Measurements from ENCODE around the gene ELFN1. TPM values are rescaled to one million over a fixed set of nuclear protein-coding genes. Genes with fewer than 3 reads are reported as not detected.

Gene ELFN1
- total and polyA plus RNA-seq, 9 of the 15 experiments (the other 6 are each of a cell fraction or from before 2014, with no cell fraction given), result 0.04 to 0.64 (median 0.18) TPM; not detected in 2

DNA sequence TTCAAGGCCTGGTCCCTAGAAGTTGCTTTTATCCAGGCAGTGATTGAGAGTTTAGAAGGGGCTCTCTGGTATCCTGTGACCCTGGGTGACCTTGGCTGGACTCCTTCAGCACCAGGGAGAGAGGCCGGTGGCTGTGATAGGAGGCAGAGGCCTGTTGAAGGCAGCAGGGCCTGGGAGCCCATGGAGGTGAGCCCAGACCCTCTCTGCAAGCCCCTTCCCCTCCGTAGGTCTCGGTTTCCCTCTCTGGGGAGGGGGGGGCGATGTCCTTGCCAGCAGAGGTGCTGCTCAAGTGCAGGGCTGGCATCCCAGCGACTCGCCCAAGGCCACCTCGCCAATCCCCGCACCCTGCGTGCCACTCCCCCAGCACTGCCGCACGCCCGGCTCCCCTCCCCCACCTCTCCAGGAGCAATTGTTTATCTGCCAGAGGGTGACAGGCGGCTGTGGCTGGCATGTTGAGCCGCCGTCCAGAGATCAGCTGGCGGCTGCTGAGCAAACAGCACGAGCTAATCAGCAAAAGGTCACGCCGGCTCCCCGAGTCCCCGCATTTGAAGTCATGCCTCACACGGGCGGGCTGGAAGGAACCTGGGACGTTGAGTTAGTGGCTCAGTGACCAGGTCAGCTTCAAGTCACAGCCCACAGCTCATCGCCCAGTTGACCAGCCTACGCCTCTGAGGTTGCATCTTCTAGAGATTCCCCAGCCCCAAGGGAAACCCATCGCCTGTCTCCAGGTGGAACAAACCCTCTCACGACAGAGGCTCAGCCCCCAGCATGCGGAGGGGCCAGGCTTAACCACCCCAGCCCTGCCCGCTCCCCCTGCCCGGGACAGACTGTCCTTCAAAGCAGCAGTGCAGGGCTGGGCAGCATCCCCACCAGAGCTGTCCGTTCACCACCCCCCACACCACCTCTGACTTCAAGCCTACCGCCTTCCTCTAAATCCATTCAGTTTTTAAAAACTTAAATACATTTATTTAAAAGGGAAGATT, 43.7 kb downstream of the ELFN1 start (continued):
- TF ChIP-seq, protein P1, sequence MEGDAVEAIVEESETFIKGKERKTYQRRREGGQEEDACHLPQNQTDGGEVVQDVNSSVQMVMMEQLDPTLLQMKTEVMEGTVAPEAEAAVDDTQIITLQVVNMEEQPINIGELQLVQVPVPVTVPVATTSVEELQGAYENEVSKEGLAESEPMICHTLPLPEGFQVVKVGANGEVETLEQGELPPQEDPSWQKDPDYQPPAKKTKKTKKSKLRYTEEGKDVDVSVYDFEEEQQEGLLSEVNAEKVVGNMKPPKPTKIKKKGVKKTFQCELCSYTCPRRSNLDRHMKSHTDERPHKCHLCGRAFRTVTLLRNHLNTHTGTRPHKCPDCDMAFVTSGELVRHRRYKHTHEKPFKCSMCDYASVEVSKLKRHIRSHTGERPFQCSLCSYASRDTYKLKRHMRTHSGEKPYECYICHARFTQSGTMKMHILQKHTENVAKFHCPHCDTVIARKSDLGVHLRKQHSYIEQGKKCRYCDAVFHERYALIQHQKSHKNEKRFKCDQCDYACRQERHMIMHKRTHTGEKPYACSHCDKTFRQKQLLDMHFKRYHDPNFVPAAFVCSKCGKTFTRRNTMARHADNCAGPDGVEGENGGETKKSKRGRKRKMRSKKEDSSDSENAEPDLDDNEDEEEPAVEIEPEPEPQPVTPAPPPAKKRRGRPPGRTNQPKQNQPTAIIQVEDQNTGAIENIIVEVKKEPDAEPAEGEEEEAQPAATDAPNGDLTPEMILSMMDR (IDR thresholded peaks at IDR 0.05 in 2 of 3, conservative IDR thresholded peaks at IDR 0.05 in 1 of 3; ENCODE audit: insufficient read depth in 2 of 3, low read depth in 1 of 3, low read length in 3 of 3), result no peak
- TF ChIP-seq, protein P2, sequence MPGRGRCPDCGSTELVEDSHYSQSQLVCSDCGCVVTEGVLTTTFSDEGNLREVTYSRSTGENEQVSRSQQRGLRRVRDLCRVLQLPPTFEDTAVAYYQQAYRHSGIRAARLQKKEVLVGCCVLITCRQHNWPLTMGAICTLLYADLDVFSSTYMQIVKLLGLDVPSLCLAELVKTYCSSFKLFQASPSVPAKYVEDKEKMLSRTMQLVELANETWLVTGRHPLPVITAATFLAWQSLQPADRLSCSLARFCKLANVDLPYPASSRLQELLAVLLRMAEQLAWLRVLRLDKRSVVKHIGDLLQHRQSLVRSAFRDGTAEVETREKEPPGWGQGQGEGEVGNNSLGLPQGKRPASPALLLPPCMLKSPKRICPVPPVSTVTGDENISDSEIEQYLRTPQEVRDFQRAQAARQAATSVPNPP (IDR thresholded peaks at IDR 0.05; ENCODE audit: borderline replicate concordance, insufficient read depth, insufficient read length), result no peak
- TF ChIP-seq HNRNPLL (IDR thresholded peaks at IDR 0.05; ENCODE audit: low read depth, low read length, poor library complexity, severe bottlenecking), result no peak
- no peak for TF ChIP-seq ASH1L (IDR thresholded peaks at IDR 0.05; ENCODE audit: borderline replicate concordance, low read depth, partially characterized antibody)
- no peak for TF ChIP-seq ZNF398 (CRISPR knock-in tag; IDR thresholded peaks at IDR 0.05)
- no peak for TF ChIP-seq GTF2F1 (IDR thresholded peaks at IDR 0.05; ENCODE audit: low read depth, low read length)
- TF ChIP-seq POLR3G (IDR thresholded peaks at IDR 0.05; ENCODE audit: extremely low read depth, insufficient read length, insufficient replicate concordance), result no peak
- no peak for TF ChIP-seq XRCC5 (IDR thresholded peaks at IDR 0.05; ENCODE audit: low read depth, low read length)
- TF ChIP-seq, protein P3, sequence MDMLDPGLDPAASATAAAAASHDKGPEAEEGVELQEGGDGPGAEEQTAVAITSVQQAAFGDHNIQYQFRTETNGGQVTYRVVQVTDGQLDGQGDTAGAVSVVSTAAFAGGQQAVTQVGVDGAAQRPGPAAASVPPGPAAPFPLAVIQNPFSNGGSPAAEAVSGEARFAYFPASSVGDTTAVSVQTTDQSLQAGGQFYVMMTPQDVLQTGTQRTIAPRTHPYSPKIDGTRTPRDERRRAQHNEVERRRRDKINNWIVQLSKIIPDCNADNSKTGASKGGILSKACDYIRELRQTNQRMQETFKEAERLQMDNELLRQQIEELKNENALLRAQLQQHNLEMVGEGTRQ (CRISPR knock-in tag; IDR thresholded peaks at IDR 0.05), result no peak
- TF ChIP-seq, protein P4, sequence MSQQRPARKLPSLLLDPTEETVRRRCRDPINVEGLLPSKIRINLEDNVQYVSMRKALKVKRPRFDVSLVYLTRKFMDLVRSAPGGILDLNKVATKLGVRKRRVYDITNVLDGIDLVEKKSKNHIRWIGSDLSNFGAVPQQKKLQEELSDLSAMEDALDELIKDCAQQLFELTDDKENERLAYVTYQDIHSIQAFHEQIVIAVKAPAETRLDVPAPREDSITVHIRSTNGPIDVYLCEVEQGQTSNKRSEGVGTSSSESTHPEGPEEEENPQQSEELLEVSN (IDR thresholded peaks at IDR 0.05; ENCODE audit: borderline replicate concordance in 1 of 2, extremely low read depth in 1 of 2, insufficient read depth in 1 of 2, insufficient read length in 1 of 2, low read depth in 1 of 2, low read length in 1 of 2, poor library complexity in 1 of 2, severe bottlenecking in 1 of 2), result peak in 1 of 2 experiments; percentile 42
- TF ChIP-seq ZNF609 (CRISPR knock-in tag; IDR thresholded peaks at IDR 0.05; ENCODE audit: borderline replicate concordance), result no peak
